ENCODE measurements around the gene HMX3. TPM values are rescaled to one million over a fixed set of nuclear protein-coding genes. Genes with fewer than 3 reads are reported as not detected.

HMX3 gene
- total and polyA plus RNA-seq, 2 of the 13 experiments (the other 11 are each of a cell fraction or from before 2014, with no cell fraction given): not detected

GRCh38 chr10:123154711-123155505 is 19.1 kb downstream of the HMX3 start (continued):
- TF ChIP-seq FOXJ3 (CRISPR knock-in tag; IDR thresholded peaks at IDR 0.05; ENCODE audit: borderline replicate concordance) (no peak), CEBPG (CRISPR knock-in tag; IDR thresholded peaks at IDR 0.05) (no peak), MIXL1 (CRISPR knock-in tag; IDR thresholded peaks at IDR 0.05) (no peak), MNT (IDR thresholded peaks at IDR 0.05) (no peak), ZNF264 (CRISPR knock-in tag; IDR thresholded peaks at IDR 0.05) (no peak), MED1 (CRISPR knock-in tag; IDR thresholded peaks at IDR 0.05) (0 out of 2 replicates have a peak, but pooled peaks have one; percentile 11), FLYWCH1 (CRISPR knock-in tag; IDR thresholded peaks at IDR 0.05) (no peak), ZGPAT (CRISPR knock-in tag; IDR thresholded peaks at IDR 0.05) (peak; percentile 4; the same call in 1 of the 2 replicates), CCAR2 (optimal IDR thresholded peaks at IDR 0.05; ENCODE audit: low read depth, low read length) (no peak), IRX3 (CRISPR knock-in tag; IDR thresholded peaks at IDR 0.05; ENCODE audit: borderline replicate concordance, low read depth) (0 out of 2 replicates have a peak, but pooled peaks have one; percentile 66), SMARCE1 (IDR thresholded peaks at IDR 0.05; ENCODE audit: borderline replicate concordance) (no peak), ZFY (CRISPR knock-in tag; IDR thresholded peaks at IDR 0.05) (peak; percentile 10), ZNF737 (CRISPR knock-in tag; IDR thresholded peaks at IDR 0.05; ENCODE audit: borderline replicate concordance) (no peak), ZBTB8A (CRISPR knock-in tag; IDR thresholded peaks at IDR 0.05; ENCODE audit: borderline replicate concordance, low read depth) (no peak), HNRNPLL (IDR thresholded peaks at IDR 0.05; ENCODE audit: low read depth, low read length, poor library complexity, severe bottlenecking) (peak; percentile 100), MXD1 (CRISPR knock-in tag; IDR thresholded peaks at IDR 0.05) (peak; percentile 76; the same call in 1 of the 2 replicates), ZSCAN9 (CRISPR knock-in tag; IDR thresholded peaks at IDR 0.05; ENCODE audit: borderline replicate concordance) (no peak), ZFP90 (CRISPR knock-in tag; IDR thresholded peaks at IDR 0.05; ENCODE audit: borderline replicate concordance) (0 out of 2 replicates have a peak, but pooled peaks have one; percentile 3), IRF9 (CRISPR knock-in tag; IDR thresholded peaks at IDR 0.05; ENCODE audit: borderline replicate concordance) (0 out of 2 replicates have a peak, but pooled peaks have one; percentile 2), ZFP91 (CRISPR knock-in tag; IDR thresholded peaks at IDR 0.05; ENCODE audit: borderline replicate concordance) (peak; percentile 9; the same call in 1 of the 2 replicates), AGO2 (optimal IDR thresholded peaks at IDR 0.05; ENCODE audit: low read depth, low read length) (peak; percentile 63), KMT2A (CRISPR knock-in tag; IDR thresholded peaks at IDR 0.05) (peak; percentile 75; the same call in 1 of the 2 replicates), NAIF1 (CRISPR knock-in tag; IDR thresholded peaks at IDR 0.05; ENCODE audit: borderline replicate concordance) (peak; percentile 98), ZNF563 (CRISPR knock-in tag; IDR thresholded peaks at IDR 0.05) (peak; percentile 57; the same call in 1 of the 2 replicates)
